Measurements from ENCODE around the gene BCL11A. TPM values are rescaled to one million over a fixed set of nuclear protein-coding genes. Genes with fewer than 3 reads are reported as not detected.
A peak's percentile ranks its signal among the peaks of the same experiment; 100 is the strongest.

Gene BCL11A
- total RNA-seq, result 2.0 TPM
- under 1 TPM in 3 of 4 donors, not detected in 1; 0.17 to 0.42 (median 0.18) TPM for polyA plus RNA-seq

DNA sequence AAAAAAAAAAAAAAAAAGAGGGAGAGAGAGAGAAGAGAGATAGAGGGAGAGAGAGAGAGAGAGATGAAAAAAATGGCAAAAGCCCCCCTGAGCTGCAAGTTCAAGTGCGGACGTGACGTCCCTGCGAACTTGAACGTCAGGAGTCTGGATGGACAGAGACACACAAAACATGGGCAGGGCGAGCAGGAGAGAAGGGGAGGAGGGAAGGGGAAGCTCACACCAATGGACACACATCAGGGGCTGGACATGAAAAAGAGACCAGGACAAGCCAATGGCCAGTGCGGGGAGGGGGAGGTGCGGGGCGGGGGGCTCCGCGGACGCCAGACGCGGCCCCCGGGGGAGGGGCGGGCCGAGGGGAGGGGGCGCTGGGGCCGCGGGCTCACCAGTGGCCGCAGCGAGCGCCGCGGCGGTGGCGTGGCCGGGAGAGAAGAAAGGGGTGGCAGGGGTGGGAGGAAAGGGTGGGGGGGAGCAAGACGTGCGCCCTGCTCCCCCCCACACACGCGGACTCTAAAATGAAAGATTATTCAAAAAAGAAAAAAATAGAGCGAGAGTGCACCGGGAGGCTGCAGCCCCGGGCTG, at the start of gene BCL11A:
TSS of gene BCL11A (minus strand) at position 160 of the 579 bp plus-strand sequence. CDS start 384 bp downstream, outside the sequence.
- Histone ChIP-seq H3K9me3 (ENCODE audit: control insufficient read depth in 2 of 2, low read length in 2 of 2) (no peaks in the 10 kb centered on the region), H3K27me3 (ENCODE audit: control insufficient read depth, insufficient read depth, low read length) (peaks cover 26% of the 10 kb centered on the region), H3K27ac (ENCODE audit: insufficient read depth, low read length, poor library complexity, severe bottlenecking) (no peak within 1 kb of the TSS), H3K36me3 (ENCODE audit: control insufficient read depth, insufficient read depth, low read length) (no peaks in the 10 kb centered on the region), H3K4me1 (ENCODE audit: control insufficient read depth, insufficient read depth, low read length, poor library complexity, severe bottlenecking) (peaks cover 84% of the 10 kb centered on the region), H3K4me3 (ENCODE audit: low read depth, low read length) (peak within 1 kb of the TSS; percentile 68)
- H3K4me3 Mint-ChIP-seq, result peak within 1 kb of the TSS; percentile 61 to 87 (median 86)
- ATAC-seq (ENCODE audit: low read depth in 2 of 2) (no peak), DNase-seq (no peak)
- peaks cover 0 to 10% (median 0%) of the 10 kb centered on the region in 7 donors for H3K9me3 Mint-ChIP-seq
- no peaks in the 10 kb centered on the region for H3K36me3 Mint-ChIP-seq
- peak within 1 kb of the TSS in 1 of 3 donors; percentile 69 for H3K27ac Mint-ChIP-seq
- H3K4me1 Mint-ChIP-seq, result peaks cover 11 to 65% (median 28%) of the 10 kb centered on the region in 4 donors
- H3K27me3 Mint-ChIP-seq, result peaks cover 68% of the 10 kb centered on the region

DNA sequence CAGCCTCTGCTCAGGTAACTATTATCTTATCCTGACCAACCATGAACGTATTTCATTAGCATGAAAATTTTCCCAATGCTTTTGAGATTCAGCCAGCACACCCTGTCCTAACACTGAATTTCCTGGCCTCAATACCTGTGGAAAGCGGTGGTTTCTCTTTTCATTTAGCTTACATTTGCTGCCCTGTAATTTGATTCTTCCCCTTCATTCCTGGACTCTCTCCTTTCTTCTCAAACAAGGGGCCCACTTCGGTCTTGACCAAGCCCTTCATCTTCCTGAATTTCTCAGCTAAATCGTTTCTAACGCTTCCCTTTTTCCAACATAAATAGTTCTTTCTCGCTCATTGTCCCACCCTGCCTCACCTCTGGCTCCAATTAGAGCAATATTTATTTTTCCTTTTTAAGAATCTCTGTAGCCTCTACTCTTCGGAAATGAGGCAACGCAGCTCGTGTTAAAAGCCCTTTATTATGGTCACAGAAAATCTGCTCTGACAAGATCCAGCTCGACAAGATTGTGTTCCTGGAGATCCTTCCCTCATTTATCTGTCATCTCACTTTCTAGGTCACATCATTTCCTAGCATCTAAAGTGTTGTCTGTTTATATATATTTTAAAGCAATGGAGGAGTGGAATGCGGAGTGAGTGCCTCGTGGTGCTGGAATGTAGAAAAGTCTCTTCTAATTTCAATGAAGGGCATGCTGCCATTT, 49.5 kb upstream of the BCL11A start:
- Histone ChIP-seq H3K4me1 (ENCODE audit: control insufficient read depth, insufficient read depth, low read length, poor library complexity, severe bottlenecking) (no peaks in the 10 kb centered on the region), H3K9me3 (ENCODE audit: control insufficient read depth in 2 of 2, low read length in 2 of 2) (no peaks in the 10 kb centered on the region), H3K27ac (ENCODE audit: insufficient read depth, low read length, poor library complexity, severe bottlenecking) (no peak overlapping the region), H3K27me3 (ENCODE audit: control insufficient read depth, insufficient read depth, low read length) (peaks cover 5% of the 10 kb centered on the region), H3K4me3 (ENCODE audit: low read depth, low read length) (no peak overlapping the region), H3K36me3 (ENCODE audit: control insufficient read depth, insufficient read depth, low read length) (no peaks in the 10 kb centered on the region)
- no peak for ATAC-seq (ENCODE audit: low read depth in 2 of 2)
- DNase-seq, result no peak
- H3K36me3 Mint-ChIP-seq, result no peaks in the 10 kb centered on the region
- peaks cover 5% of the 10 kb centered on the region for H3K27me3 Mint-ChIP-seq
- H3K4me1 Mint-ChIP-seq, result peaks cover 0 to 6% (median 0%) of the 10 kb centered on the region in 4 donors
- peaks cover 0 to 5% (median 0%) of the 10 kb centered on the region in 7 donors for H3K9me3 Mint-ChIP-seq
- peak overlapping the region in 1 of 3 donors; percentile 62 for H3K27ac Mint-ChIP-seq
- H3K4me3 Mint-ChIP-seq, result no peak overlapping the region

DNA sequence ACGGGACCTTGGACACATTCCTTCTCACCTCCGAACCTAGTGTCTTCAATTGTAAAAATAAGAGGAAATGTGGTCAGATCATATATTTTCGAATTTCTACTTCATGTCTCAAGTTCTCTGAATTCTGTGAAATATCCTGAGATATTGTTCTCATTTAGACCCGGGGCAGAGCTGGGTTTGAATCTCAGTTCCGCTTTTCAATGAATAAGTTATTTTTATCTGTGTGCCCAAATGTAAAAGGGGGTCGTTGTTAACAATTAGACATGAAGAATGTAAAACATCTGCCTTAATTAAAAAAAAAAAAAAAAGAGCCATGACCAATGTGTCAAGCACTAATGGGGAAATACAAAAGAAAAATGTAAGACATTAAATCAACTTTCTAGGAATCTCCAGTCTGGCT, 48.9 kb upstream of the BCL11A start:
- no peak overlapping the region for H3K4me3 ChIP-seq (ENCODE audit: low read depth, low read length)
- no peak overlapping the region for H3K27ac ChIP-seq (ENCODE audit: insufficient read depth, low read length, poor library complexity, severe bottlenecking)
- no peaks in the 10 kb centered on the region for H3K36me3 Mint-ChIP-seq
- no peak overlapping the region for H3K4me3 Mint-ChIP-seq
- no peak overlapping the region for H3K27ac Mint-ChIP-seq
- H3K9me3 ChIP-seq (ENCODE audit: control insufficient read depth in 2 of 2, low read length in 2 of 2), result no peaks in the 10 kb centered on the region
- H3K36me3 ChIP-seq (ENCODE audit: control insufficient read depth, insufficient read depth, low read length), result no peaks in the 10 kb centered on the region
- DNase-seq, result no peak
- H3K4me1 Mint-ChIP-seq, result peaks cover 0 to 6% (median 0%) of the 10 kb centered on the region in 4 donors
- H3K4me1 ChIP-seq (ENCODE audit: control insufficient read depth, insufficient read depth, low read length, poor library complexity, severe bottlenecking), result no peaks in the 10 kb centered on the region
- ATAC-seq (ENCODE audit: low read depth in 2 of 2), result no peak
- peaks cover 3% of the 10 kb centered on the region for H3K27me3 ChIP-seq (ENCODE audit: control insufficient read depth, insufficient read depth, low read length)
- peaks cover 5% of the 10 kb centered on the region for H3K27me3 Mint-ChIP-seq
- H3K9me3 Mint-ChIP-seq, result peaks cover 0 to 5% (median 0%) of the 10 kb centered on the region in 7 donors

GRCh38 chr2:60598271-60598670, 44.8 kb upstream of the BCL11A start:
- H3K36me3 Mint-ChIP-seq, result no peaks in the 10 kb centered on the region
- H3K27me3 Mint-ChIP-seq, result peaks cover 7% of the 10 kb centered on the region
- H3K4me1 Mint-ChIP-seq, result no peaks in the 10 kb centered on the region
- Histone ChIP-seq H3K36me3 (ENCODE audit: control insufficient read depth, insufficient read depth, low read length) (no peaks in the 10 kb centered on the region), H3K4me1 (ENCODE audit: control insufficient read depth, insufficient read depth, low read length, poor library complexity, severe bottlenecking) (no peaks in the 10 kb centered on the region), H3K27ac (ENCODE audit: insufficient read depth, low read length, poor library complexity, severe bottlenecking) (no peak overlapping the region), H3K4me3 (ENCODE audit: low read depth, low read length) (no peak overlapping the region), H3K27me3 (ENCODE audit: control insufficient read depth, insufficient read depth, low read length) (no peaks in the 10 kb centered on the region), H3K9me3 (ENCODE audit: control insufficient read depth in 2 of 2, low read length in 2 of 2) (no peaks in the 10 kb centered on the region)
- H3K9me3 Mint-ChIP-seq, result peaks cover 0 to 5% (median 3%) of the 10 kb centered on the region in 7 donors
- ATAC-seq (ENCODE audit: low read depth in 2 of 2), result no peak
- H3K4me3 Mint-ChIP-seq, result no peak overlapping the region
- DNase-seq, result no peak
- no peak overlapping the region for H3K27ac Mint-ChIP-seq

DNA sequence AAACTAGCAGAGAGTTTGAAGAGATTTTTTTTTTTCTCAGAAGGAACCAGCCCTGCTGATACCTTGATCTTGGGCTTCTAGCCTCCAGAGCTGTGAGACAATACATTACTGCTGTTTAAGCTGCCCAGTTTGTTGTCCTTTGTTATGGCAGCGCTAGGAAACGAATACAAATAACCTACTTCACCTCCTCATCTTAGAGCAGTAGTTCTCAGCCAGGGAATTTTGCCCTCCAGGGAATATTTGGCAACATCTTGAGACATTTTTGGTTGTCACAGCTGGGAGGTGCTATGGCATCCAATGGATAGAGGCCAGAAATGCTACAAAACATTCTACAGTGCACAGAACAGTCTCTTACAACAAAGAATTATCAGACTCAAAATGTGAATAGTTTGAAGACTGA, 43.9 kb upstream of the BCL11A start:
- peaks cover 0 to 9% (median 3%) of the 10 kb centered on the region in 7 donors for H3K9me3 Mint-ChIP-seq
- Histone ChIP-seq H3K9me3 (ENCODE audit: control insufficient read depth in 2 of 2, low read length in 2 of 2) (no peaks in the 10 kb centered on the region), H3K27ac (ENCODE audit: insufficient read depth, low read length, poor library complexity, severe bottlenecking) (no peak overlapping the region), H3K27me3 (ENCODE audit: control insufficient read depth, insufficient read depth, low read length) (no peaks in the 10 kb centered on the region), H3K4me3 (ENCODE audit: low read depth, low read length) (no peak overlapping the region), H3K36me3 (ENCODE audit: control insufficient read depth, insufficient read depth, low read length) (no peaks in the 10 kb centered on the region), H3K4me1 (ENCODE audit: control insufficient read depth, insufficient read depth, low read length, poor library complexity, severe bottlenecking) (no peaks in the 10 kb centered on the region)
- ATAC-seq (ENCODE audit: low read depth in 2 of 2) (no peak), DNase-seq (no peak)
- H3K27ac Mint-ChIP-seq, result no peak overlapping the region
- H3K4me3 Mint-ChIP-seq, result no peak overlapping the region
- no peaks in the 10 kb centered on the region for H3K36me3 Mint-ChIP-seq
- no peaks in the 10 kb centered on the region for H3K4me1 Mint-ChIP-seq
- peaks cover 12% of the 10 kb centered on the region for H3K27me3 Mint-ChIP-seq

GRCh38 chr2:60596411-60596810, 43.0 kb upstream of the BCL11A start:
- Mint-ChIP-seq H3K27me3 (peaks cover 18% of the 10 kb centered on the region), H3K36me3 (no peaks in the 10 kb centered on the region), H3K27ac (no peak overlapping the region), H3K4me1 (no peaks in the 10 kb centered on the region), H3K9me3 (peaks cover 0 to 14% (median 3%) of the 10 kb centered on the region in 7 donors), H3K4me3 (no peak overlapping the region)
- Histone ChIP-seq H3K9me3 (ENCODE audit: control insufficient read depth in 2 of 2, low read length in 2 of 2) (no peaks in the 10 kb centered on the region), H3K27ac (ENCODE audit: insufficient read depth, low read length, poor library complexity, severe bottlenecking) (no peak overlapping the region), H3K4me3 (ENCODE audit: low read depth, low read length) (no peak overlapping the region), H3K4me1 (ENCODE audit: control insufficient read depth, insufficient read depth, low read length, poor library complexity, severe bottlenecking) (no peaks in the 10 kb centered on the region), H3K36me3 (ENCODE audit: control insufficient read depth, insufficient read depth, low read length) (no peaks in the 10 kb centered on the region), H3K27me3 (ENCODE audit: control insufficient read depth, insufficient read depth, low read length) (no peaks in the 10 kb centered on the region)
- ATAC-seq (ENCODE audit: low read depth in 2 of 2) (no peak), DNase-seq (no peak)

GRCh38 chr2:60595953-60596352, 42.5 kb upstream of the BCL11A start:
- H3K27me3 Mint-ChIP-seq, result peaks cover 20% of the 10 kb centered on the region
- H3K27ac Mint-ChIP-seq, result no peak overlapping the region
- no peaks in the 10 kb centered on the region for H3K27me3 ChIP-seq (ENCODE audit: control insufficient read depth, insufficient read depth, low read length)
- no peak overlapping the region for H3K4me3 ChIP-seq (ENCODE audit: low read depth, low read length)
- no peaks in the 10 kb centered on the region for H3K36me3 ChIP-seq (ENCODE audit: control insufficient read depth, insufficient read depth, low read length)
- H3K4me1 ChIP-seq (ENCODE audit: control insufficient read depth, insufficient read depth, low read length, poor library complexity, severe bottlenecking), result no peaks in the 10 kb centered on the region
- no peak for ATAC-seq (ENCODE audit: low read depth in 2 of 2)
- no peaks in the 10 kb centered on the region for H3K9me3 ChIP-seq (ENCODE audit: control insufficient read depth in 2 of 2, low read length in 2 of 2)
- H3K36me3 Mint-ChIP-seq, result no peaks in the 10 kb centered on the region
- no peaks in the 10 kb centered on the region for H3K4me1 Mint-ChIP-seq
- H3K27ac ChIP-seq (ENCODE audit: insufficient read depth, low read length, poor library complexity, severe bottlenecking), result no peak overlapping the region
- no peak overlapping the region for H3K4me3 Mint-ChIP-seq
- H3K9me3 Mint-ChIP-seq, result peaks cover 0 to 14% (median 3%) of the 10 kb centered on the region in 7 donors
- no peak for DNase-seq

All from CD4-positive, CD25-positive, alpha-beta regulatory T cell (primary cell).